Measurements from ENCODE around the gene CLMP.

CLMP gene

GRCh38 chr11:123055191-123055901, 139.7 kb downstream of the CLMP start:
- no peak overlapping the region for H3K9ac ChIP-seq (ENCODE audit: low read depth, low read length)
- no peak overlapping the region for H3K27ac ChIP-seq (ENCODE audit: low read length)
- H3K4me3 ChIP-seq (ENCODE audit: low read length) = no peak overlapping the region

GRCh38 chr11:123054301-123055065, 140.6 kb downstream of the CLMP start:
- H3K27me3 ChIP-seq (ENCODE audit: insufficient read depth, low read length) = no peaks in the 10 kb centered on the region
- H3K4me3 ChIP-seq (ENCODE audit: low read length) = no peak overlapping the region
- H3K27ac ChIP-seq (ENCODE audit: low read length) = no peak overlapping the region
- no peak overlapping the region for H3K9ac ChIP-seq (ENCODE audit: low read depth, low read length)
- no peaks in the 10 kb centered on the region for H3K9me3 ChIP-seq (ENCODE audit: insufficient read depth, low read depth, low read length)
- H3K36me3 ChIP-seq (ENCODE audit: insufficient read depth, low read depth, low read length) = peaks cover 53% of the 10 kb centered on the region
- H3K4me1 ChIP-seq (ENCODE audit: insufficient read depth, low read length) = peaks cover 4% of the 10 kb centered on the region; the same call in 1 of the 2 replicates

More at GRCh38 chr11:123055191-123055901, 139.7 kb downstream of the CLMP start:
- peaks cover 4% of the 10 kb centered on the region; the same call in 1 of the 2 replicates for H3K4me1 ChIP-seq (ENCODE audit: insufficient read depth, low read length)
- no peaks in the 10 kb centered on the region for H3K9me3 ChIP-seq (ENCODE audit: insufficient read depth, low read depth, low read length)
- H3K27me3 ChIP-seq (ENCODE audit: insufficient read depth, low read length) = no peaks in the 10 kb centered on the region
- H3K36me3 ChIP-seq (ENCODE audit: insufficient read depth, low read depth, low read length) = peaks cover 62% of the 10 kb centered on the region

GRCh38 chr11:123052901-123053721, 141.9 kb downstream of the CLMP start:
- H3K36me3 ChIP-seq (ENCODE audit: insufficient read depth, low read depth, low read length) = peaks cover 39% of the 10 kb centered on the region
- H3K9ac ChIP-seq (ENCODE audit: low read depth, low read length) = no peak overlapping the region
- no peaks in the 10 kb centered on the region; the same call in 1 of the 2 replicates for H3K4me1 ChIP-seq (ENCODE audit: insufficient read depth, low read length)
- H3K9me3 ChIP-seq (ENCODE audit: insufficient read depth, low read depth, low read length) = no peaks in the 10 kb centered on the region
- no peaks in the 10 kb centered on the region for H3K27me3 ChIP-seq (ENCODE audit: insufficient read depth, low read length)
- H3K27ac ChIP-seq (ENCODE audit: low read length) = no peak overlapping the region
- no peak overlapping the region for H3K4me3 ChIP-seq (ENCODE audit: low read length)

GRCh38 chr11:123051634-123052033, 143.4 kb downstream of the CLMP start:
- no peaks in the 10 kb centered on the region for H3K9me3 ChIP-seq (ENCODE audit: insufficient read depth, low read depth, low read length)
- no peak overlapping the region for H3K9ac ChIP-seq (ENCODE audit: low read depth, low read length)
- H3K4me1 ChIP-seq (ENCODE audit: insufficient read depth, low read length) = no peaks in the 10 kb centered on the region
- H3K27ac ChIP-seq (ENCODE audit: low read length) = no peak overlapping the region
- no peaks in the 10 kb centered on the region for H3K27me3 ChIP-seq (ENCODE audit: insufficient read depth, low read length)
- H3K4me3 ChIP-seq (ENCODE audit: low read length) = no peak overlapping the region
- H3K36me3 ChIP-seq (ENCODE audit: insufficient read depth, low read depth, low read length) = peaks cover 25% of the 10 kb centered on the region

- peaks cover 20% of the 10 kb centered on the region for H3K36me3 ChIP-seq (ENCODE audit: insufficient read depth, low read depth, low read length)
- H3K4me3 ChIP-seq (ENCODE audit: low read length) = no peak overlapping the region
- no peaks in the 10 kb centered on the region for H3K4me1 ChIP-seq (ENCODE audit: insufficient read depth, low read length)
- no peak overlapping the region for H3K27ac ChIP-seq (ENCODE audit: low read length)
- no peaks in the 10 kb centered on the region for H3K27me3 ChIP-seq (ENCODE audit: insufficient read depth, low read length)
- no peak overlapping the region for H3K9ac ChIP-seq (ENCODE audit: low read depth, low read length)
- H3K9me3 ChIP-seq (ENCODE audit: insufficient read depth, low read depth, low read length) = no peaks in the 10 kb centered on the region
Observed at GRCh38 chr11:123051146-123051545, 143.9 kb downstream of the CLMP start.

- no peaks in the 10 kb centered on the region for H3K27me3 ChIP-seq (ENCODE audit: insufficient read depth, low read length)
- no peak overlapping the region for H3K4me3 ChIP-seq (ENCODE audit: low read length)
- H3K36me3 ChIP-seq (ENCODE audit: insufficient read depth, low read depth, low read length) = no peaks in the 10 kb centered on the region
- no peak overlapping the region for H3K27ac ChIP-seq (ENCODE audit: low read length)
- no peak overlapping the region for H3K9ac ChIP-seq (ENCODE audit: low read depth, low read length)
- no peaks in the 10 kb centered on the region for H3K9me3 ChIP-seq (ENCODE audit: insufficient read depth, low read depth, low read length)
- no peaks in the 10 kb centered on the region for H3K4me1 ChIP-seq (ENCODE audit: insufficient read depth, low read length)
Observed at GRCh38 chr11:123047947-123048293, 147.1 kb downstream of the CLMP start.

- Histone ChIP-seq H3K36me3 (ENCODE audit: insufficient read depth, low read depth, low read length) (no peaks in the 10 kb centered on the region), H3K4me1 (ENCODE audit: insufficient read depth, low read length) (no peaks in the 10 kb centered on the region), H3K9me3 (ENCODE audit: insufficient read depth, low read depth, low read length) (no peaks in the 10 kb centered on the region), H3K9ac (ENCODE audit: low read depth, low read length) (no peak overlapping the region), H3K27ac (ENCODE audit: low read length) (no peak overlapping the region), H3K27me3 (ENCODE audit: insufficient read depth, low read length) (no peaks in the 10 kb centered on the region), H3K4me3 (ENCODE audit: low read length) (no peak overlapping the region)
Observed at GRCh38 chr11:123047266-123047946, 147.6 kb downstream of the CLMP start.

- no peak overlapping the region for H3K9ac ChIP-seq (ENCODE audit: low read depth, low read length)
- H3K27me3 ChIP-seq (ENCODE audit: insufficient read depth, low read length) = no peaks in the 10 kb centered on the region
- no peak overlapping the region for H3K27ac ChIP-seq (ENCODE audit: low read length)
- H3K4me1 ChIP-seq (ENCODE audit: insufficient read depth, low read length) = no peaks in the 10 kb centered on the region
- H3K36me3 ChIP-seq (ENCODE audit: insufficient read depth, low read depth, low read length) = no peaks in the 10 kb centered on the region
- no peaks in the 10 kb centered on the region for H3K9me3 ChIP-seq (ENCODE audit: insufficient read depth, low read depth, low read length)
- no peak overlapping the region for H3K4me3 ChIP-seq (ENCODE audit: low read length)
Observed at GRCh38 chr11:123046473-123047259, 148.4 kb downstream of the CLMP start.

GRCh38 chr11:123045101-123045500, 149.9 kb downstream of the CLMP start:
- Histone ChIP-seq H3K9me3 (ENCODE audit: insufficient read depth, low read depth, low read length) (no peaks in the 10 kb centered on the region), H3K9ac (ENCODE audit: low read depth, low read length) (no peak overlapping the region), H3K27me3 (ENCODE audit: insufficient read depth, low read length) (no peaks in the 10 kb centered on the region), H3K27ac (ENCODE audit: low read length) (no peak overlapping the region), H3K4me3 (ENCODE audit: low read length) (no peak overlapping the region), H3K36me3 (ENCODE audit: insufficient read depth, low read depth, low read length) (no peaks in the 10 kb centered on the region), H3K4me1 (ENCODE audit: insufficient read depth, low read length) (no peaks in the 10 kb centered on the region)

GRCh38 chr11:123041185-123041584, 153.9 kb downstream of the CLMP start:
- Histone ChIP-seq H3K4me1 (ENCODE audit: insufficient read depth, low read length) (no peaks in the 10 kb centered on the region), H3K9ac (ENCODE audit: low read depth, low read length) (no peak overlapping the region), H3K27ac (ENCODE audit: low read length) (no peak overlapping the region), H3K4me3 (ENCODE audit: low read length) (no peak overlapping the region), H3K9me3 (ENCODE audit: insufficient read depth, low read depth, low read length) (no peaks in the 10 kb centered on the region), H3K27me3 (ENCODE audit: insufficient read depth, low read length) (no peaks in the 10 kb centered on the region), H3K36me3 (ENCODE audit: insufficient read depth, low read depth, low read length) (no peaks in the 10 kb centered on the region)

GRCh38 chr11:123040111-123040432, 155.0 kb downstream of the CLMP start:
- H3K36me3 ChIP-seq (ENCODE audit: insufficient read depth, low read depth, low read length) = no peaks in the 10 kb centered on the region
- H3K9ac ChIP-seq (ENCODE audit: low read depth, low read length) = no peak overlapping the region
- H3K4me1 ChIP-seq (ENCODE audit: insufficient read depth, low read length) = no peaks in the 10 kb centered on the region
- no peak overlapping the region for H3K27ac ChIP-seq (ENCODE audit: low read length)
- H3K4me3 ChIP-seq (ENCODE audit: low read length) = no peak overlapping the region
- no peaks in the 10 kb centered on the region for H3K9me3 ChIP-seq (ENCODE audit: insufficient read depth, low read depth, low read length)
- no peaks in the 10 kb centered on the region for H3K27me3 ChIP-seq (ENCODE audit: insufficient read depth, low read length)

Measured in iPS-20b (cell line).